Measurements from ENCODE around the gene SLC34A1.

DNA sequence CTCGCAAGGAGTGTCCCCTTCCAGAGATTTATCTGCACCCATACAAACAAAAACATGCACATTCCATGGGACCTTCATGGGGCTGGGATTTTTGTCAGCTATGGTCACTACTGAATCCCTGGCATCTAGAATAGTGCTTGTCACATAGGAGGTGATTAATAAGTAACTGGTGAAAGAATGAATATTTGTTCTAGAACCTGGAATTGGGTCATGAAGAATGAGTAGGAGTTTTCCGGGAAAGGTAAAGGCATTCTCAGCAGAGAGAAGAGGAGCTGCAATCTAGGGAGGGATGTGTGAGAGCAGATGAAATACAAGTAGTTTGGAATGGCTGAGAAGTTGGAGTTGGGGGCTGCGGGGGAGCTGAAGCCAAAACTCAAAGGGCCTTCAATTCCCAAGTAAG lies 30.0 kb upstream of the SLC34A1 start:
- TF ChIP-seq, protein P1, sequence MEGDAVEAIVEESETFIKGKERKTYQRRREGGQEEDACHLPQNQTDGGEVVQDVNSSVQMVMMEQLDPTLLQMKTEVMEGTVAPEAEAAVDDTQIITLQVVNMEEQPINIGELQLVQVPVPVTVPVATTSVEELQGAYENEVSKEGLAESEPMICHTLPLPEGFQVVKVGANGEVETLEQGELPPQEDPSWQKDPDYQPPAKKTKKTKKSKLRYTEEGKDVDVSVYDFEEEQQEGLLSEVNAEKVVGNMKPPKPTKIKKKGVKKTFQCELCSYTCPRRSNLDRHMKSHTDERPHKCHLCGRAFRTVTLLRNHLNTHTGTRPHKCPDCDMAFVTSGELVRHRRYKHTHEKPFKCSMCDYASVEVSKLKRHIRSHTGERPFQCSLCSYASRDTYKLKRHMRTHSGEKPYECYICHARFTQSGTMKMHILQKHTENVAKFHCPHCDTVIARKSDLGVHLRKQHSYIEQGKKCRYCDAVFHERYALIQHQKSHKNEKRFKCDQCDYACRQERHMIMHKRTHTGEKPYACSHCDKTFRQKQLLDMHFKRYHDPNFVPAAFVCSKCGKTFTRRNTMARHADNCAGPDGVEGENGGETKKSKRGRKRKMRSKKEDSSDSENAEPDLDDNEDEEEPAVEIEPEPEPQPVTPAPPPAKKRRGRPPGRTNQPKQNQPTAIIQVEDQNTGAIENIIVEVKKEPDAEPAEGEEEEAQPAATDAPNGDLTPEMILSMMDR (IDR thresholded peaks at IDR 0.05) = no peak
- no peak for TF ChIP-seq POLR2A (IDR thresholded peaks at IDR 0.05)

Measured in stomach (tissue), 4 donors.